ENCODE measurements around the gene FOSL1.

- TF ChIP-seq CTCF (IDR thresholded peaks at IDR 0.05; ENCODE audit: low read depth, low read length) (no peak), POLR2A (IDR thresholded peaks at IDR 0.05; ENCODE audit: extremely low read depth, insufficient read length) (no peak), MAX (IDR thresholded peaks at IDR 0.05; ENCODE audit: low read depth, low read length) (no peak)
These were observed 41.5 kb downstream of the FOSL1 start for GRCh38 chr11:65858681-65859087.
